Liver (tissue), 10 donors: ENCODE data around the gene ASS1. TPM values are rescaled to one million over a fixed set of nuclear protein-coding genes. Genes with fewer than 3 reads are reported as not detected.

Source experiments
- DNase-seq: peaks from one replicate; pipeline ENCODE4 v3.0.0-alpha.2; 2017; ENCODE audit warnings: low spot score
- H3K27ac ChIP-seq, 2 donors: one replicate each; pipeline ENCODE4 v1.7.0; 2013; ENCODE audit warnings: inconsistent platforms in 2 of 2, low read length in 2 of 2, control low read depth in 1 of 2, low read depth in 1 of 2, mild to moderate bottlenecking in 1 of 2
- H3K27me3 ChIP-seq, 4 donors: one replicate each; pipeline versions ENCODE4 v1.6.1 to v1.7.0; 2013; ENCODE audit warnings: low read length in 3 of 4, inconsistent platforms in 1 of 4, mild to moderate bottlenecking in 1 of 4, moderate library complexity in 1 of 4; ENCODE audit not compliant: control insufficient read depth in 4 of 4, insufficient read depth in 4 of 4
- H3K36me3 ChIP-seq, 4 donors: one replicate each; pipeline versions ENCODE4 v1.6.1 to v1.7.0; 2013; ENCODE audit warnings: low read length in 3 of 4, mild to moderate bottlenecking in 3 of 4, low read depth in 1 of 4, moderate library complexity in 1 of 4; ENCODE audit not compliant: control insufficient read depth in 4 of 4, insufficient read depth in 3 of 4
- H3K4me1 ChIP-seq, 4 donors: one replicate each; pipeline versions ENCODE4 v1.6.1 to v1.7.0; 2013; ENCODE audit warnings: low read length in 3 of 4, mild to moderate bottlenecking in 3 of 4, moderate library complexity in 1 of 4; ENCODE audit not compliant: control insufficient read depth in 4 of 4, insufficient read depth in 4 of 4
- H3K4me3 ChIP-seq, 3 donors: one replicate each; pipeline versions ENCODE4 v1.6.1 to v1.7.0; 2013; ENCODE audit warnings: low read length in 3 of 3, control low read depth in 1 of 3, low read depth in 1 of 3, mild to moderate bottlenecking in 1 of 3
- H3K9ac ChIP-seq, 2 donors: one replicate each; pipeline ENCODE4 v1.7.0; 2013; ENCODE audit warnings: low read length in 2 of 2, mild to moderate bottlenecking in 2 of 2, moderate library complexity in 2 of 2, control low read depth in 1 of 2, low read depth in 1 of 2
- H3K9me3 ChIP-seq, 4 donors: one replicate each; pipeline versions ENCODE4 v1.6.1 to v1.7.0; 2013; ENCODE audit warnings: low read length in 3 of 4; ENCODE audit not compliant: control insufficient read depth in 4 of 4
- EGR1 ChIP-seq, 2 donors: IDR thresholded peaks; 2 replicates each; pipeline ENCODE4 v1.6.1; 2016 to 2018; ENCODE audit warnings: antibody characterized with exemption in 2 of 2, low read depth in 2 of 2
- FOXA1 ChIP-seq: IDR thresholded peaks from 2 replicates; pipeline ENCODE4 v1.6.1; 2016; ENCODE audit warnings: antibody characterized with exemption
- GABPA ChIP-seq, 2 donors: IDR thresholded peaks in 1 of 2; conservative IDR thresholded peaks in 1 of 2; 2 replicates each; pipeline ENCODE4 v1.6.1; 2016; ENCODE audit warnings: antibody characterized with exemption in 2 of 2, mild to moderate bottlenecking in 1 of 2, moderate library complexity in 1 of 2
- HNF4A ChIP-seq, 2 donors: conservative IDR thresholded peaks; 2 replicates each; pipeline ENCODE4 v1.6.1; 2016; ENCODE audit warnings: antibody characterized with exemption in 2 of 2, mild to moderate bottlenecking in 2 of 2
- HNF4G ChIP-seq: IDR thresholded peaks from 2 replicates; pipeline ENCODE4 v1.6.1; 2016; ENCODE audit warnings: antibody characterized with exemption
- JUND ChIP-seq, 2 donors: IDR thresholded peaks; 2 replicates each; pipeline ENCODE4 v1.6.1; 2016; ENCODE audit warnings: antibody characterized with exemption in 2 of 2
- SP1 ChIP-seq: IDR thresholded peaks from 2 replicates; pipeline ENCODE4 v1.6.1; 2018; ENCODE audit warnings: antibody characterized with exemption, mild to moderate bottlenecking
- YY1 ChIP-seq: IDR thresholded peaks from 2 replicates; pipeline ENCODE4 v1.6.1; 2016; ENCODE audit warnings: antibody characterized with exemption, mild to moderate bottlenecking
- WGBS: extraction: QIAGEN DNeasy Blood & Tissue Kit; methylation state at CpG from one replicate; pipeline ENCODE4 v1.1.7; 2013; 5-methylcytosine and 5-hydroxymethylcytosine counted together
- polyA plus RNA-seq, 2 donors: library from polyadenylated mRNA; stranded (reverse) in 1 of 2; unstranded in 1 of 2; fragments of 200-250 nt in 1 of 2; fragments of >200 nt in 1 of 2; fragmentation: Nextera tagmentation in 1 of 2; extraction: Ambion mirVana in 1 of 2; gene quantifications; one replicate each; pipeline versions ENCODE4 v1.2.1 to v1.2.3, GENCODE V29; 2013 to 2015
- small RNA-seq: library from RNA; depleted of rRNA; stranded (forward); fragments of <200 nt; gene quantifications from one replicate; pipeline ENCODE3, GENCODE V24; 2014
- total RNA-seq, 2 donors: library from RNA; depleted of rRNA; stranded (reverse); fragments of >200 nt; gene quantifications; one replicate each; pipeline ENCODE4 v1.2.3, GENCODE V29; 2014
- TF ChIP-seq, protein P1 (sequence below): IDR thresholded peaks from 2 replicates; pipeline ENCODE4 v1.6.1; 2016; ENCODE audit warnings: antibody characterized with exemption
- TF ChIP-seq, protein P2 (sequence below): IDR thresholded peaks from 2 replicates; pipeline ENCODE4 v1.6.1; 2016; ENCODE audit warnings: antibody characterized with exemption
- TF ChIP-seq, protein P3 (sequence below): IDR thresholded peaks from 2 replicates; pipeline ENCODE4 v1.6.1; 2016; ENCODE audit warnings: antibody characterized with exemption, mild to moderate bottlenecking
- donor health status: healthy.
- donor health status: healthy.
- donor health status: healthy.
- donor health status: healthy.
- donor health status: healthy.

Gene ASS1
- total and polyA plus RNA-seq, 4 donors = 396 to 711 (median 533) TPM

DNA sequence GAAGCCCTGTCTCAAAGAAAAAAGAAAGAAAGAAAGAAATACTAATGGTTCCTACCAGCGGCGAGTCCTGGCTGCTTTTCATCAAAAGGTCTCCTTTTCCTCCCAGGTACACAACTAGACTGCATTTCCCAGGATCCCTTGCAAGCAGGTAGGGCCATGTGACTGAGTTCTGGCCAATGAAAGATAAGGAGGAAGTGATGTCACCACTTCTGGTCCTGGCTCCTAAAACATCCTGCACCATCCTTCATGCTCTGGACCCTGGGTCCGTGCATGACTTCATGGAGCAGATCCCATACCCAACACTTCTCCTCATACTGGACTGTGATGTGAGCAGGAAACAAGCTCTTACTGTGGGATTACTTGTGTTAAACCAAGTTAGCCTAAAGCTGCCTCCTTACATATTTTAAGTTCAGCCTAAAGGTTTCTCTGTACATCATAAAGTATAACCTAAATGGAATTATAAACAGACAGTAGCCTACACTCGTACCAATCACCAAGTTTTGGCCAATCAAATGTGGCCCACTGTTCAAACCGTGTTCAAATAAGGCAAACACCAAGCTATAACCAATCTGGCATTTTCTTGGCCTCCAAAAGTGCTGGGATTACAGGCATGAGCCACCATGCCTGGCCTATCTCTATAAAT, 104.5 kb downstream of the ASS1 start:
- Histone ChIP-seq H3K4me1 (peaks cover 4 to 22% (median 12%) of the 10 kb centered on the region in 4 donors), H3K9me3 (no peaks in the 10 kb centered on the region), H3K4me3 (no peak overlapping the region), H3K27me3 (no peaks in the 10 kb centered on the region), H3K27ac (no peak overlapping the region), H3K36me3 (no peaks in the 10 kb centered on the region), H3K9ac (no peak overlapping the region)
- TF ChIP-seq JUND (IDR thresholded peaks at IDR 0.05) (no peak), GABPA (IDR thresholded peaks at IDR 0.05 in 1 of 2, conservative IDR thresholded peaks at IDR 0.05 in 1 of 2) (no peak), EGR1 (IDR thresholded peaks at IDR 0.05; ENCODE audit: low read depth in 2 of 2) (no peak), HNF4G (no peak), HNF4A (conservative IDR thresholded peaks at IDR 0.05) (no peak), FOXA1 (no peak), SP1 (no peak), YY1 (no peak)
- TF ChIP-seq, protein P1, sequence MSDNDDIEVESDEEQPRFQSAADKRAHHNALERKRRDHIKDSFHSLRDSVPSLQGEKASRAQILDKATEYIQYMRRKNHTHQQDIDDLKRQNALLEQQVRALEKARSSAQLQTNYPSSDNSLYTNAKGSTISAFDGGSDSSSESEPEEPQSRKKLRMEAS = no peak
- TF ChIP-seq, protein P2, sequence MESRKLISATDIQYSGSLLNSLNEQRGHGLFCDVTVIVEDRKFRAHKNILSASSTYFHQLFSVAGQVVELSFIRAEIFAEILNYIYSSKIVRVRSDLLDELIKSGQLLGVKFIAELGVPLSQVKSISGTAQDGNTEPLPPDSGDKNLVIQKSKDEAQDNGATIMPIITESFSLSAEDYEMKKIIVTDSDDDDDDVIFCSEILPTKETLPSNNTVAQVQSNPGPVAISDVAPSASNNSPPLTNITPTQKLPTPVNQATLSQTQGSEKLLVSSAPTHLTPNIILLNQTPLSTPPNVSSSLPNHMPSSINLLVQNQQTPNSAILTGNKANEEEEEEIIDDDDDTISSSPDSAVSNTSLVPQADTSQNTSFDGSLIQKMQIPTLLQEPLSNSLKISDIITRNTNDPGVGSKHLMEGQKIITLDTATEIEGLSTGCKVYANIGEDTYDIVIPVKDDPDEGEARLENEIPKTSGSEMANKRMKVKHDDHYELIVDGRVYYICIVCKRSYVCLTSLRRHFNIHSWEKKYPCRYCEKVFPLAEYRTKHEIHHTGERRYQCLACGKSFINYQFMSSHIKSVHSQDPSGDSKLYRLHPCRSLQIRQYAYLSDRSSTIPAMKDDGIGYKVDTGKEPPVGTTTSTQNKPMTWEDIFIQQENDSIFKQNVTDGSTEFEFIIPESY = no peak
- TF ChIP-seq, protein P3, sequence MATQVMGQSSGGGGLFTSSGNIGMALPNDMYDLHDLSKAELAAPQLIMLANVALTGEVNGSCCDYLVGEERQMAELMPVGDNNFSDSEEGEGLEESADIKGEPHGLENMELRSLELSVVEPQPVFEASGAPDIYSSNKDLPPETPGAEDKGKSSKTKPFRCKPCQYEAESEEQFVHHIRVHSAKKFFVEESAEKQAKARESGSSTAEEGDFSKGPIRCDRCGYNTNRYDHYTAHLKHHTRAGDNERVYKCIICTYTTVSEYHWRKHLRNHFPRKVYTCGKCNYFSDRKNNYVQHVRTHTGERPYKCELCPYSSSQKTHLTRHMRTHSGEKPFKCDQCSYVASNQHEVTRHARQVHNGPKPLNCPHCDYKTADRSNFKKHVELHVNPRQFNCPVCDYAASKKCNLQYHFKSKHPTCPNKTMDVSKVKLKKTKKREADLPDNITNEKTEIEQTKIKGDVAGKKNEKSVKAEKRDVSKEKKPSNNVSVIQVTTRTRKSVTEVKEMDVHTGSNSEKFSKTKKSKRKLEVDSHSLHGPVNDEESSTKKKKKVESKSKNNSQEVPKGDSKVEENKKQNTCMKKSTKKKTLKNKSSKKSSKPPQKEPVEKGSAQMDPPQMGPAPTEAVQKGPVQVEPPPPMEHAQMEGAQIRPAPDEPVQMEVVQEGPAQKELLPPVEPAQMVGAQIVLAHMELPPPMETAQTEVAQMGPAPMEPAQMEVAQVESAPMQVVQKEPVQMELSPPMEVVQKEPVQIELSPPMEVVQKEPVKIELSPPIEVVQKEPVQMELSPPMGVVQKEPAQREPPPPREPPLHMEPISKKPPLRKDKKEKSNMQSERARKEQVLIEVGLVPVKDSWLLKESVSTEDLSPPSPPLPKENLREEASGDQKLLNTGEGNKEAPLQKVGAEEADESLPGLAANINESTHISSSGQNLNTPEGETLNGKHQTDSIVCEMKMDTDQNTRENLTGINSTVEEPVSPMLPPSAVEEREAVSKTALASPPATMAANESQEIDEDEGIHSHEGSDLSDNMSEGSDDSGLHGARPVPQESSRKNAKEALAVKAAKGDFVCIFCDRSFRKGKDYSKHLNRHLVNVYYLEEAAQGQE = no peak
- DNase-seq = no peak
- WGBS = 96% methylated on average over 5 of the region's 5 CpGs

Small RNA genes lying within 50 kb of the gene (small RNA-seq; reads per million reads assigned to genes)
- gene RN7SL665P = not detected

Other genes starting within 250 kb of the ASS1 start
- 1 to 10 TPM in 1 of 2 donors, under 1 TPM in 1; 0.28 to 1.8 TPM for gene HMCN2, start 179.2 kb upstream of the ASS1 start, total RNA-seq
- gene HMCN2, start 179.2 kb upstream of the ASS1 start, polyA plus RNA-seq = under 1 TPM; 0.24 to 0.31 TPM
- 10 to 100 TPM; 26.5 to 39.0 TPM for gene FUBP3, start 134.6 kb downstream of the ASS1 start, total RNA-seq
- gene FUBP3, start 134.6 kb downstream of the ASS1 start, polyA plus RNA-seq = 10 to 100 TPM; 16.1 to 23.2 TPM
- not detected for gene PRDM12, start 219.6 kb downstream of the ASS1 start, total RNA-seq
- under 1 TPM in 1 of 2 donors, not detected in 1; 0.02 TPM for gene PRDM12, start 219.6 kb downstream of the ASS1 start, polyA plus RNA-seq
- gene EXOSC2, start 248.8 kb downstream of the ASS1 start, total RNA-seq = 10 to 100 TPM; 16.6 to 21.2 TPM
- 1 to 10 TPM; 7.6 to 9.5 TPM for gene EXOSC2, start 248.8 kb downstream of the ASS1 start, polyA plus RNA-seq